Endothelial cell of umbilical vein (primary cell): ENCODE measurements around the gene SLC20A1. TPM values are rescaled to one million over a fixed set of nuclear protein-coding genes. Genes with fewer than 3 reads are reported as not detected.
"Not testable (repeated sequence)": the region's sequence is repeated elsewhere in the genome, so short reads cannot be mapped to it uniquely, and the experiment has no call there.

Experiments
- BruUV-seq: library from RNA; stranded (reverse); fragments of 400-500 nt; replicated peaks from 2 replicates; lab custom pipeline; 2021; lab: Mats Ljungman, UMichigan
- CTCF ChIA-PET: fragments of 300-600, 350-600 bp; sonication (Branson Sonifier 250); formaldehyde crosslinking; loops from one replicate; lab custom pipeline; 2021; ENCODE audit warnings: antibody characterized with exemption, inconsistent platforms; lab: Charles Lee
- POLR2A ChIA-PET: fragments of 300-600, 350-600 bp; sonication (Branson Sonifier 250); formaldehyde crosslinking; loops from one replicate; lab custom pipeline; 2021; ENCODE audit warnings: antibody characterized with exemption, inconsistent platforms; lab: Charles Lee
- DNase-seq: peaks from one replicate; pipeline ENCODE4 v3.0.0-alpha.2; 2011; ENCODE audit warnings: low read depth, low spot score
- FAIRE-seq: peaks from 2 replicates; lab custom pipeline; 2011; peaks lifted over from hg19 to GRCh38; lab: Jason Lieb, UNC
- H2AFZ ChIP-seq: 2 replicates; pipeline ENCODE4 v1.6.0; 2012; ENCODE audit warnings: low read depth, low read length, control low read depth, inconsistent platforms
- H3K27ac ChIP-seq: 2 replicates; pipeline ENCODE4 v1.5.1; 2011; ENCODE audit warnings: low read depth, mild to moderate bottlenecking, control low read depth, low read length, moderate library complexity; ENCODE audit not compliant: insufficient read depth
- H3K27me3 ChIP-seq, 2 experiments: 2 replicates each; pipeline versions ENCODE4 v1.6.0 to v1.6.1; 2011; ENCODE audit warnings: low read length in 2 of 2, mixed read lengths in 1 of 2; ENCODE audit not compliant: control insufficient read depth in 2 of 2, insufficient read depth in 2 of 2
- H3K36me3 ChIP-seq, 2 experiments: 2 replicates in 1 of 2; 3 replicates in 1 of 2; pipeline ENCODE4 v1.5.1; 2011; ENCODE audit warnings: low read length in 2 of 2, mild to moderate bottlenecking in 1 of 2, moderate library complexity in 1 of 2; ENCODE audit not compliant: control insufficient read depth in 2 of 2, insufficient read depth in 2 of 2; ENCODE audit errors: extremely low read depth in 1 of 2
- H3K4me1 ChIP-seq: 3 replicates; pipeline ENCODE4 v1.5.1; 2011; ENCODE audit warnings: mild to moderate bottlenecking, low read length; ENCODE audit not compliant: control insufficient read depth, insufficient read depth; ENCODE audit errors: extremely low read depth
- H3K4me2 ChIP-seq: 2 replicates; pipeline ENCODE4 v1.6.1; 2011; ENCODE audit warnings: low read length, control low read depth, mixed read lengths; ENCODE audit not compliant: insufficient read depth
- H3K4me3 ChIP-seq, 3 experiments: fragments of 200-600 bp in 1 of 3; sonication (generic), shearing (Covaris generic) in 1 of 3; replicated peaks in 1 of 3; 2 replicates each; pipeline ENCODE4 v1.5.1; 2011 to 2016; ENCODE audit warnings: control low read depth in 3 of 3, low read length in 3 of 3, mild to moderate bottlenecking in 2 of 3, inconsistent platforms in 1 of 3, low read depth in 1 of 3, moderate library complexity in 1 of 3; ENCODE audit not compliant: insufficient read depth in 1 of 3
- H3K79me2 ChIP-seq: 2 replicates; pipeline ENCODE4 v1.6.0; 2012; ENCODE audit warnings: low read length, inconsistent platforms; ENCODE audit not compliant: control insufficient read depth, insufficient read depth
- H3K9ac ChIP-seq: replicated peaks from 2 replicates; pipeline ENCODE3; 2011; ENCODE audit warnings: low read length, control low read depth; ENCODE audit not compliant: insufficient read depth; ENCODE audit errors: extremely low read depth
- H3K9me1 ChIP-seq: replicated peaks from 3 replicates; pipeline ENCODE4 v1.6.0; 2011; ENCODE audit warnings: mild to moderate bottlenecking, low read length; ENCODE audit not compliant: control insufficient read depth, insufficient read depth; ENCODE audit errors: extremely low read depth
- H3K9me3 ChIP-seq: replicated peaks from 2 replicates; pipeline ENCODE4 v1.5.1; 2012; ENCODE audit warnings: low read length, inconsistent platforms; ENCODE audit not compliant: control insufficient read depth, insufficient read depth
- H4K20me1 ChIP-seq: replicated peaks from 2 replicates; pipeline ENCODE3; 2011; ENCODE audit warnings: mild to moderate bottlenecking, low read length; ENCODE audit not compliant: control insufficient read depth, insufficient read depth; ENCODE audit errors: extremely low read depth
- EZH2 ChIP-seq: IDR thresholded peaks from 2 replicates; pipeline ENCODE4 v1.6.1; 2012; ENCODE audit warnings: borderline replicate concordance, low read depth, mild to moderate bottlenecking, moderate library complexity, low read length, inconsistent platforms; ENCODE audit not compliant: severe bottlenecking
- FOS ChIP-seq: IDR thresholded peaks from 2 replicates; pipeline ENCODE4 v1.6.1; 2011; ENCODE audit warnings: mild to moderate bottlenecking, low read length, moderate library complexity, borderline replicate concordance; ENCODE audit not compliant: insufficient read depth
- GATA2 ChIP-seq: IDR thresholded peaks from 2 replicates; pipeline ENCODE4 v1.7.0; 2011; ENCODE audit warnings: low read depth, mild to moderate bottlenecking, moderate library complexity, mixed read lengths, low read length; ENCODE audit not compliant: insufficient read length, insufficient read depth
- POLR2A ChIP-seq: IDR thresholded peaks from 2 replicates; pipeline ENCODE4 v1.6.1; 2012; ENCODE audit warnings: low read depth, mild to moderate bottlenecking, control low read depth, low read length
- dilution Hi-C: fragments of 300-500 bp; cut with MboI; formaldehyde crosslinking; loops from one replicate; pipeline ENCODE4 v1.15.0; 2019; ENCODE audit warnings: low sequenced_read_pairs; ENCODE audit not compliant: extremely low pct_ligation_motif_present
- intact Hi-C: fragments of 100-400 bp; cut with micrococcal nuclease; formaldehyde crosslinking; loops from one replicate; pipeline ENCODE4 v1.10.0; 2022
- polyA plus RNA-seq, 4 experiments: library from polyadenylated mRNA; depleted of rRNA in 3 of 4; stranded (reverse) in 3 of 4; unstranded in 1 of 4; fragments of >200 nt; gene quantifications; 2 replicates each; pipeline versions ENCODE4 v1.2.1 to v1.2.3, GENCODE V29; 2011 to 2012; ENCODE audit warnings: missing spikeins in 1 of 4
- total RNA-seq: library from RNA; stranded (reverse); gene quantifications from 2 replicates; pipeline ENCODE4 v1.2.3, GENCODE V29; 2021

Gene SLC20A1
- total and polyA plus RNA-seq, 2 donors (not counting 3 experiments of a cell fraction or from before 2014, with no cell fraction given): 52.7 to 149 TPM

- dilution Hi-C loops: no loop called here
- CTCF ChIA-PET: no interaction called here
- no peak overlapping the region for H3K4me3 ChIP-seq
- H3K9me1 ChIP-seq: no peaks in the 10 kb centered on the region
- FAIRE-seq (no peak), DNase-seq (no peak)
- H3K27ac ChIP-seq: no peak overlapping the region
- no peak overlapping the region for H3K4me2 ChIP-seq
- no peaks in the 10 kb centered on the region for H3K4me1 ChIP-seq
- TF ChIP-seq EZH2 (no peak), FOS (no peak), GATA2 (no peak), POLR2A (no peak)
- no peaks in the 10 kb centered on the region for H3K9me3 ChIP-seq
- no peak overlapping the region for H3K9ac ChIP-seq
- BruUV-seq: no TSS peak
- H3K27me3 ChIP-seq: peaks cover 2 to 8% of the 10 kb centered on the region in 2 experiments
- H3K79me2 ChIP-seq: no peaks in the 10 kb centered on the region
- H3K36me3 ChIP-seq: no peaks in the 10 kb centered on the region
- no peak overlapping the region for H2AFZ ChIP-seq
- intact Hi-C loops: no loop called here
- POLR2A ChIA-PET: no interaction called here
- no peaks in the 10 kb centered on the region for H4K20me1 ChIP-seq
Observed at GRCh38 chr2:112615051-112615450, 30.7 kb upstream of the SLC20A1 start.

- H3K9me1 ChIP-seq, H3K4me1 ChIP-seq, H2AFZ ChIP-seq, H3K4me2 ChIP-seq, H3K9me3 ChIP-seq, CTCF ChIA-PET, H3K27ac ChIP-seq, H3K79me2 ChIP-seq, H3K36me3 ChIP-seq, dilution Hi-C loops, FAIRE-seq, H3K9ac ChIP-seq, POLR2A ChIA-PET, H3K4me3 ChIP-seq, BruUV-seq, DNase-seq, intact Hi-C loops, H4K20me1 ChIP-seq, H3K27me3 ChIP-seq: not testable (repeated sequence)
Observed at GRCh38 chr2:112615798-112616197, 29.9 kb upstream of the SLC20A1 start.
